AML-193 (cell line): ENCODE measurements around the gene TPD52L2.
"Not testable (repeated sequence)": the region's sequence is repeated elsewhere in the genome, so short reads cannot be mapped to it uniquely, and the experiment has no call there.

Experiments
- DNase-seq, 2 experiments: peaks; one replicate each; lab custom pipeline; 2025; lab: John Stamatoyannopoulos, UW

Gene TPD52L2

DNA sequence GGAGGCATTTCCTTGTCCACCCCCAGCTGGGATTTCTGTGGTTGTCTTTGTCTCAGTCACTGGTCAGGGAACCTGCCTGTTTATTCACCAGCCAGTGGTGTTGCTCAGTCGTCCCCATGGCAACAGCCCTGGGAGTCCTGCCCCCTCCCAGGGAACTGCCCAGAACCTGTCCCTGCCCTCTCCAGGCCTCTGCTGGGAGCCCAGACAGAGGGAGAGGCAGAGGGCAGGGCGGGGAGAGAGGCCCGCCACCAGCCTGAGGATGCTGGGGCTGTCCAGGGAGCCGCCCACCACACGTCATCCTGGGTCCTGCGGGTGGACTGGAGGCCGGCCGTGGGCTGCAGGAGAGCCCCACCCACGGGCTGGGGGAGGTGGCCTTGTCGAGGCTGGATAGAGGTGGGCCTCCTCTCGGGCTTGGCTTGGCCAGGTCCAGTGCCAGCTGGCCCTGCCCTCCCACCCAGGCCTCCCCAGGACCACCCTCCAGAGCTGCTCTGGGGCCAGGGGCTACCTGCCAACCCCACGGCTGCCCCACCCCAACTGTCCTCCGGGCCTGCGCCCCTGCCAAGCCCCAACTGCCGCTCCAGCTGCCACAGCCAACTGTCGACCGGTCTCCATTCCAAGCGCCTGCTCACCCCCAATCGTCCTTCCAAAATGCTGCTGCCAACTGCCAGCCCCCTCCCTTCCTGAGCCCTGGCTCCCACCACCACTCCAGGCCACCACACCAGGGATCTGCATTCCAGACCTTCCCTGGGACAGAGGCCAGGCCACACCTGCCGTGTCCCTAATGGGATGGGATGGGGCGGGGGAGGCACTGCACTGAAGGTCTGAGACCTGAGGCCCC lies 29.8 kb upstream of the TPD52L2 start:
- no peak for DNase-seq

DNA sequence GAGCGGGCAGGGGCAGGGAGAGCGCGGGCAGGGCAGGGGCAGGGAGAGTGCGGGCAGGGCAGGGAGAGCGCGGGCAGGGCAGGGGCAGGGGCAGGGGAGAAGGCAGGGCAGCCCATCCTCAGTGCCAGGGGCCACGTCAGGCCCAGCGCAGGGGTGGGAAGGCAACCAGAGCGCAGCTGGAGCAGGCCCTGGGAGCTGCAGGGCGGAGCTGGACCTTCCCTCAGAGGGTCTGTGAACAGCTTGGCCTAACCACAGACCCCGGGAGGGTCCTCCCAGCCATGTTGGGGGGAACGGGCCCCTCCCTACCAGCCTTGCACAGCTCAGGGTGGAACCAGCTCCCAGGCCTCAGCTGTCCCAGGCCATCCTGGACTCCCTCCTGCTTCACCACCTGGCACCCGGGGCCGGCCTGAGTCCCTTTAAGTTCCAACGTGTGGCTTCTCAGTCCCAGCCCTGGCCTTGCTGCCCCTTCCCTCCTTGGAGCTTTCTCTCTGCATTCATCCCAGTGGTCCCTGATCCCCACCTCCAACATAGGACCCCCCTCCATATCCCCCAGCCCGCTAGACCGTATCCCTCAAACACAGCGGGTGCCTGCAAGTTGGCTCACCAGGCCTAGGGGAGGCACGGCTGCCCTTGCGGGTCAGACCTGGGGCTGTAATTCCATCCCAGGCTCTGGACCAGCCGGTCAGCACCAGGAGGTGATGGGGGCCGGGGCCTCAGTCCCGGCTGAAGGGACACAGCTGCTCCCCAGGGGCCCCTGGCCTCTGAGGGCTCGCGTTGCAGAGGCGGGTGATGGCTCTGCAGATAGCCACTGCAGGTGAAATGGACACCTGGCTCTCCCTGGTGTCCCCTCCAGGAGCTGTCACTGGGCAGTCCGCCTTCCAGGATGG lies 28.4 kb upstream of the TPD52L2 start:
- no peak for DNase-seq

DNA sequence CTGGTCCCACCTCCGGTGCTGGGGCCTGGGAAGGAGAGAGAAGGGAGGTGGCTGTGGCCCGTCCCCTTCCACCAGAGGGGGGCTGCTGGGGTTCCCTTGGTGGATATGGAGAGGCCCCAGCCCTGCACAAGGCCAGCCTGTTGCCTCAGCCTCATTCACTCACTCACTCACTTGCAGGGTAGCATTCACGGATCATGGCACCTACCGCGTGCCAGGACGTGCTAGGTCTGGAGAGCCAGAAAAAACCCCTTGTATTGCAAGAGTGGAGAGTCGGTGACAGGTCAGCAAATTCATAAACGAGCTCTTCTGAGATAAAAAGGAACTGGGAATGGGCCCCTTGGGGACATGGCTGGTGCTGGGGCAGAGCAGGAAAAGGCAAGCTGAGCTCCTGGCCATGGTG lies 27.6 kb upstream of the TPD52L2 start:
- DNase-seq, result no peak

DNA sequence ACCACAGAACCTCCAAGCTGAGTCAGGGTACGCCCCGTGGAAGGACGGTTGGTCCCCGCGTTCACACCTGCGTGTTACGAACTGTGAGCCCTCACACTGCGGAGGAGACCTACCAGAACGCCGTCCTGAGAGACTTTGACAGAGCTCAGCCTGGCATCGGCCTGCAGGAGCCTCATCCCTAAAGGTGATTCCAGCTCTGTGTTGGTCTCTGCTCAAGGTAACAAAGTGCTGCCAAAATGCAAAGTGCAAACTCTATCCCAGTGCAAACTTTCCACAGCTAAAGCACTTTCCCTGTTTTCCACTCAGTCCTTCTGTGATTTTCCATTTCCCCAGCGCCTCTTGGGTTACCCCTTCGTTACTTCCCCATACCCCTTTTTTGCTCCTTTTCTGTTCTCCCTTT lies 25.4 kb upstream of the TPD52L2 start:
- DNase-seq, result no peak

DNA sequence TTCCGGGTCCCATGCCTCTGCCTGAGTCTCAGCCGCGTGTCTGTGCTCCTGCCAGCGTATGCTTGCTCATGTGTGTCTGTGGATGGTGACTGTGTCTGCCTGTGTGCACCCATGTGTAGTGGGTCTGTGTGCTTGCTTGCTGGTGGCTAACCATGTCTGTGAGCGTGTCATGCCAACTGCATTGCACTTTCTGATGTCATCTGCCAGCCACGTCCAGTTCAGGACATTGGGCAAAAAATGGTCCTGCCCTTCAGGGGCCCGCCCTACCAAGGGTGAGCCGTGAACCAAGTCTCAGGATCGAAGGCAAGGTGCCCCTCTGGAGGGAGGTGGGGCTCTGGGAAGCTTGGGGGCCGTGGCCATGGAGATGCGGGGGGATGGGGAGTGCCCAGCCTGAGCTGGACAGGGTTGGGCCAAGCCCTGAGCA lies 24.7 kb upstream of the TPD52L2 start:
- no peak for DNase-seq

DNA sequence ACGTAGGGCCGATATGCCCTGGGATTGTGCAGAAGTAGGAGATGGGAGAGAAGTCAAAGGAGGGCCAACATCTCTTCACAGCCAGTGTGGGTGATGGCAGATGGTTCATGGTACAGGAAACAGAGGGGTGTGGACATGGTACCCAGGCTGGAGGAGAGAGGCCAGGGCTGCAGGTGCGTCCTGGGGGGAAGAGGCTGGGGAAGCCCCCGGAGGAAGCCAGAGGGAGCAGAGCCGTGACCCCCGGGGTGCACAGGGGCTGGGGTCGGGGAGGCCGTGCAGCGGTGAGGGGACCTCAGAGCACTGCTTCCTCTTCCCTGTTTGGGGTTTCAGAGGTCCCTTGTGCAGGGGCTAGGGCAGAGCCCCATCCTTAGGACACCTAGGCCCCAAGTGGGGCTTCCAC lies 22.8 kb upstream of the TPD52L2 start:
- no peak for DNase-seq

DNA sequence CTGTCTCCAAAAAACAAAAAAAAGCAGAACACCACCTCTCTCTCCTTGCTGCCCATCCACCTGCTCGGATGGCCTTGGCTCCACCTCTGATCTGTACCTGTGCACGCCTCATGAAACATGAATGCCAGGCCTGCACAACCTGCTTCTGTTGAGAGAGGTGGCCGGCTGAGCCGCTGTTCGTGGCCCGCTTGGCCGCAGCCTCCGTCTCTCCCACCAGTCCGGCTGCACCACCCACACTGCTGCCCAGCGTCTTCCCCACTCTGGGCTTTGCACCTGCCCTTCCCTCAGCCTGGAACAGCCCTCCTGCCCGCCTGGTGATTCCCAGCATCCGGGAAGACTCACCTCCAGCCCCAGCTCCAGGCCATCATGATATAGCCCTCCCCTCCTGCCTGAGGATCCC lies 21.8 kb upstream of the TPD52L2 start:
- no peak for DNase-seq

DNA sequence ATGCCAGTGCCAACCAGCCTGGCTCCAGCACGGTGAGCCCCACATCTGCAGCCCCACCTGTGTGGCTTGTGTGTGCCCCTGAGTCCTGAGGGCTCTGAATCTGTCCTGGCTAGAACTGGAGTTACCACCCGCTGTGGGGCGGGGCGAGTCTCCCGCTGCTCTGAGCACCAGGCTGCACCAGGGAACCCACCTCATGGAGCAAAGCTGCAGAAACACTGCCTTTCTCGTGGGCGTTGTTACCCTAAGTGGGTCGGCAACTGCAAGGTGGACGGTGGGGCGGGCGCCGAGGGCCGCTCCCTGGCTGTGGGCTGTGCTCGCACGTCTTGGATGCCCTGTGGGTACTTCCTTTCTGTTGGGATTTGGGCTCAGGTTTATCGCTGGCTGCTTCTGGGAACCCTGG lies 21.3 kb upstream of the TPD52L2 start:
- no peak for DNase-seq

DNA sequence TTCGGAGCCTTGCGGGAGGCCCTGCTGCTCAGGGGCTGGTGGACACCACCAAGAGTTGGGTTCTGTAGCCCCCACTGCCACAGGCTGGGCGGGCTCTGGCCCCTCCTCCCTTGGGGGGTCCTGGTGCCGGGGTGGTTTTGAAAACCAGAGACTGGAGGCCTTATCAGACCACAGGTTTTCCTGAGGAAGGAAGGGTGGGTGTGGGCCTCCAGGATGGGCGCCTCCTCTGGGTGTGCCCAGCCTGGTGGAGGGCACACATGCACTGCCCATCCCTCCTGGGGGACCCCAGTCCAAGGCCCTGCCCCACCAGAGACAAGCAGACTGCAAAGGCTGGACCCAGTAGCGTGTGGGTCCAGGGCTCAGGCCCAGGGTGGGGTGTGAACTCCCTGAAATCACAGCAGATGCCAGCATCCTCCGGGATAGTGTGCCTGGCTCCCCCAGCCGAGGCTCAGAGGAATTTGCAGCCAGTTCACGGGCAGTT lies 20.5 kb upstream of the TPD52L2 start:
- no peak for DNase-seq

DNA sequence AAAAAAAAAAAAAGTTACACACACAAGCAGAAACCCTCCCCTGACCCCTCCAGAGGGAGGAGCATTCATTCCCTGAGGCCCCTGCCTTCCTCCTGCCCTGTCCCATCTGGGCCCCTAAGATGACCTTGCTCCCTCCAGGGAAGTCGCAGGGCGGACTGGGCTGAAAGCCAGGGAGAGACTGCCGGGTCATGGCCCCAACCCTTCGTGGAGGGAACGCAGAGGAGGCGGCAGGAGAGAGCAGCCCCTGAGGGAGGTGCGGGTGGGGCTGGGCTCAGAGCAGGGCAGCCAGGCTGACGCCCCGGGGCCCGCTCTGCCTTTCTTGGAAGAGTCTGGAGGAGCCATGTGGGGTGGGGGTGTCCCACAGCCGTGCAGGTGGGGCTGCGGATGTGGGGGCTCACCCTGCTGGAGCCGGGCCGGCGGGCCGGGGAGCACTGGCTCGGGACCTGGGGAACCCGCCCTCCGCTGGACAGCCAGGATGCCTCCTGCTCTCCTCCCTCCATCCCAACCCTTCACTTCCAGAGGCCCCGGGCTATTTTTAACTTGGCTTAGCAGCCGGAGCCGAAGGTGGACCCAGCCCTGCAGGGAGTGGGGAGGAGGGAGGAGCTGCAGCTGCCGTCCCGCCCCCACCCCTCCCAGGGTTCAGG lies 18.8 kb upstream of the TPD52L2 start:
- DNase-seq, result no peak

DNA sequence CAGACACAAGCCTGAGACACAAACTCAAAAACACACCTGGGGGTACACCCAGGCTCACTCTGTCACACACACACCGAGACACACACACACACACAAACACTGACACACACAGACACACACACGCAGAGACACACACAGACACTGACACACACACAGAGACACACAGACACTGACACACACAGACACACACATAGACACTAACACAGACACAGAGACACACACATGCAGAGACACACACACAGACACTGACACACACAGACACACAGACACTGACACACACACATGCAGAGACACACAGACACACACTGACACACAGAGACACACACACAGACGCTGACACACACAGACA lies 18.2 kb upstream of the TPD52L2 start:
- DNase-seq, result no peak

DNA sequence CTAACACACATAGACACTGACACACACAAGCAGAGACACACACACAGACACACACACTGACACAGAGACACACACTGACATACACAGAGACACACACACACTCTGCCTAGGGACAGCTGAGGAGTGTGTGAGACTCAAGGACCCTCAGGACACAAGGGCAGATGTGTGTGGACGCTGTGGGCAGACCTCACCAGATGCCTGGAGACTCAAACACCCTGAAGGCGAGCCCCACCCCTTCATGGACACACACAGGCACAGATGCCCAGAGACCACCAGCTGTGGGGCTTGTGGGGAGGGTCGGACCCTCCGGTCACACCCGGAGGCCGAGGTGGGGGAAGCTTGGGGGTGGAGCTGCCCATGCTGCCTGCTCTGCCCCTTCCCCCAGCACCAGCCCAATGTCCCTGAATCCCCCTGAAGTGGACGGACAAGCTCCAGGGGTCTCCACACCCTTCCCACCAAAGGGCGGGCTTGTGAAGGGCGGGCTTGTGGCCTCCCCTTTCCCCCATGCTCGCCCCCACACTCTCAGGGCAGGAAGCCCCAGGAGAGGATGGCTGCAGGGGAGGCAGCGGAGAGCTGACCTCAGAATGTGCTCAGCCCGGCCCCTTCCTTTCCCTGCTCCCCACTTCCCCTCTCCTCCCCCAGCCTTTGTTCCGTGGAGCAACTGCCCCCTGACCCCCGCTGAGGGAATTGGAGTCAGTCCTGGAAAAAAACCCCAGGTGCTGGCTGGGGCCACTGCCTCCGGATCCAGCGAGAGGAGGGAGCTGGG lies 17.6 kb upstream of the TPD52L2 start:
- DNase-seq, result no peak

DNA sequence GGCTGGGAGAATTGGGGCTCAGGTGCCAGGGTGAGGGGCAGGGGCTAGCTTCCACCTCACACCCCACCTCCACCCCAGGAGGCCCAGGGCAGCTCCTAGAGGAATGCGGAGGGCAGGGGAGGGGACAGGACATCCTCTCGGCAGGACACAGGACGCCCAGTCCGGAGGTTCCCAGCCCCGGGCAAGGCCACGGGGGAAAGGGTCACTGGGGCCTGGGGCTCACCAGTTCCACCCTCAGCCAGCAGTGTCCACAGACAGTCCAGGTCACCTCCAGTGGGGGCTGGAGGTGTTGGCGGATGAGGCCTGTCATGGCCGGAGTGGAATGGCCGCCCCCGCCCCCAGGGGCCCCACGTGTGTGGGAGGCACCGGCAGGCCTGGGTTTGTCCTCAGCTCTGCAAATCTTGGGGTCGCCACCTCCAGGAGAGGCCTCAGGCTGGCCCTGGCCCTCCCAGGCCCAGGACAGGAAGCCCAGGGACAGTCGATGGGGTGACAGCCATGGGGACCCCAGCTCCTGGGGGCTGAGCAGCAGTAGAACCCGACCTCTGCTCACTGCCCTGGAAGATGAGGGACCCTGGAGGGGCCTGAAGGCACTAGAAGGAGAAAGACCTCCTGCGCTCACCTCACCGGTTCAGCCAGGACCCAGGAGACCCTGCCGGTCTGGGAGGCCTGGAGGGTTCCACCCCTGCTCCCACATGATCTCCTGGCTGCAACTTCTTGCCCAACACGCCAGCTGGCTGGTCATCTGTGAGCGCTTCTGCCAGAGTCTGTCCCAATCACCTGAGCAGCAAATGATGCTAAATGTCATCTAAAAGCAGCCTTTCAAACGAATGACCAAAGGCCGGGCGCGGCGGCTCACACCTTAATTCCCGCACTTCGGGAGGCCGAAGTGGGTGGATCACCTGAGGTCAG lies 16.8 kb upstream of the TPD52L2 start:
- no peak for DNase-seq

DNA sequence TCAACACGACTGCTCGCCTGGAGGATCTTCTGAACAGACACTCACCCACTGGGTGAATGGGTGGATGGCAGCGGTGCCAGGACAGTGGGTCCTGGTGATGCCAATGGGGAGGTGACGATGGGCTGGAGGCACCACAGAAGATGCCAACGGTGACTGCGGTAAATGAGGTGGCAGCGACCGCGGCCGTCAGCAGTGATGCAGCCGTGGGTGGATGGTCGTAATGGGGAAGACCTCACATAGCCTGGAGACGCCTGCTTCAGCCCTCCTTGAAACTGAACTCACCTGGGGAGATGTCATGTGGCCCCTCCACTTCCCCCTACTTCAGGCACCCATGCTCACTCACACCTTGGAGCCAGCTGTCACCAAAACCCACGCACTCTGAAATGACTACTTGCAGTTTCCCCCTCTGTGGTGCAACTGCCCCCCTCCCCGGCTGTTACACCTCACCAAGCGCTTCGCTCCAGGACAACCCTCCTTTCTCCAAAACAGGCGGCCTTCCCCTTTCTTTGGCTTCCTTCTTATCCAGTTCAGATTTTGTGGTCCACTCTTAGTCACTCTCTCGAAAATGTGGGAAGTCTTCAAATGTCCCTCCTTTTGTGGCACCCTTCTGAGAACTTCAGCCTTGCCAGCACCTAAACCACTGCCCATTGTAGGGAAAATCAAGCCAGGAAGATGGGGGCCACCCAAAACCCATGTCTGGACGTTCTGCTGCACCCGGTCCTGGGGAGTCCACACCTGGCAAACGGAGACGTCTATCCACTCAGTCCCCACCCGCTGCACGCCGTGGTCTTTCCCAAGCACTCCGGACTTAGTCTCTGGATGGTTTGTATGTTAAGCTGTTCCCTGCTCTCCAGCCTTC lies 14.2 kb upstream of the TPD52L2 start:
- DNase-seq, result no peak

DNA sequence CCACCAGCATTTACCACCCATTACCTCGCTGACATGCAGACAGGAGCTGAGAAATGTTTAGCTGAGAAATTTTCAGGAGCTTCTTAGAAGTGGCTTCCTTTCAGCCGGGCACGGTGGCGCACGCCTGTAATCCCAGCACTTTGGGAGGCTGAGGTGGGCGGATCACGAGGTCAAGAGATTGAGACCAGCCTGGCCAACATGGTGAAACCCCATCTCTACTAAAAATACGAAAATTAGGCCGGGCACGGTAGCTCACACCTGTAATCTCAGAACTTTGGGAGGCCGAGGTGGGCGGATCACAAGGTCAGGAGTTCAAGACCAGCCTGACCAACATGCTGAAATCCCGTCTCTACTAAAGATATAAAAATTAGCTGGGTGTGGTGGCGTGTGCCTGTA lies 13.5 kb upstream of the TPD52L2 start:
- not testable (repeated sequence) for DNase-seq

DNA sequence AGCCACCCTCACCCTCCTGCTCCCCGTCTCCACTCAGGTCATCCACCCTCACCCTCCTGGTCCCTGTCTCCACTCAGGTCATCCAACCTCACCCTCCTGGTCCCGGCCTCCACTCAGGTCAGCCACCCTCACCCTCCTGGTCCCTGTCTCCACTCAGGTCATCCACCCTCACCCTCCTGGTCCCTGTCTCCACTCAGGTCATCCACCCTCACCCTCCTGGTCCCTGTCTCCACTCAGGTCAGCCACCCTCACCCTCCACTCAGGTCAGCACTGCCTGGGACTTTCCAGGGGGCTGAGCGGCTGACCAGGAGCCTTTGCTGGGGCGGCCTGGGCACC lies 11.4 kb upstream of the TPD52L2 start:
- not testable (repeated sequence) for DNase-seq

DNA sequence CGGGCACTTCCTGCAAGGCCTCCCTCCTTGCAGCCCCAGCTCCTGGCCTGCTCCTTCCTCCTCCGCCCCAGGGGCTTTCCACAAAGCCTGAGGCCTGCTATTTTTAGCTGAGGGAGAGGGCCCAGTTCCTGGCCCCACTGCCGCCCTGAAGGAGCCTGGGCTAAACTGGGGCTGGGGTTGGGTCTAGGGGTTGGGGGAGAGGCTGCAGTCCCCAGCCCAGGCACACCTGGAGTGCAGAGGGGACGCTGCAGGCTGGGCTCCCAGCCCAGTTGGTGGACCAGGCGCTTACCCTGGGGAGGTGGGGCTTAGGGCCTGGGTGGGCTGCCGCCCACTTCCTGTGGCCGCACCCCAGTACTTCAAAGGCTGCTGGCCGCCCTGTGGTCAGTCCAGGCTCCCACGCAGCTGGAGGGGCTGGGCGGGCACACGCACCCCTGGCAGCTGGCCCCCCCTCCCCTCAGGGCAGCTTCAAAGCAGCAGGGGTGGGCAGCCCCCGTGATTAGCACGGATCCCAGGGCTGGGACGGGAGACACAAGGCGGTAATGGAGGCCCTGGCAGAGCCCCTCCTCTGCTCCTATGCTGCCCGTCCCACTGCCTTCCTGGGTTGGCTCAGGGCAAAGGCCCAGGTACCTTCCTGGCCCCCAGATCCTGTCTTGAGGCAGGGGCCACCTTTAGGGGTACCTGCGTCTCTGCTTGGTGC lies 10.9 kb upstream of the TPD52L2 start:
- DNase-seq, result no peak

DNA sequence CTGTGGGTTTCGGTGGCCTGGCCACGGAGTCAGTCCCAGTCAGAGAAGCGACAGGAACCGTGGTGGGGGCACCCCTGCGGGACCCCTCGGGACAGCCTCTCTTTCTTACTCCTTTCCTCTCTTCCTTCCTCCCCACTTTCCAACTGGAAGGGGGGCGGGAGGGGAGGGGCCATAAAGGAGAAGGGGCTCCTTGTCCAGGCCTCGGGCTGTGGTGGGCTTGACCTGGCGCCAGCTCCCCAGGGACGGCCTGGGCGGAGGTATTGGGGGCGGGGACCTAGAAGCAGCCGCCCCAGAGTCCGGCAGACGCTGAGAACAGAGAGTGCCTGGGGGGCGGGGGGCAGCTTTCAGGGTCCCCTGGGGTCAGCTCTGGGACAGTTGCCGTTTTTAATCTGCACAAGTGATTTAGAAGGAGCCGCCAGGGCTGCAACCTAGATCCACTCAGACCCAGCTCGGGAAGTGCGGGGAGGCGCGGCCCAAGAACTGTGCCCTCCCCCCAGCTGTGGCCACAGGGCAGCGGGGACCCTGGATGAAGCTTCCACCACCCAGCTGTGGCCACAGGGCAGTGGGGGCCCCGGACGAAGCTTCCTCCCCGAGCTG lies 10.2 kb upstream of the TPD52L2 start:
- no peak for DNase-seq
